ENCODE measurements around the gene PDGFD.

The PDGFD gene

GRCh38 chr11:103862094-103862801 is 301.7 kb downstream of the PDGFD start:
- in situ Hi-C loops (cut with HindIII; ENCODE audit: low sequenced_read_pairs): no loop called here
